ENCODE results near the gene PRPF39.

PRPF39 gene

GRCh38 chr14:45094275-45094674 is 10.4 kb downstream of the PRPF39 start:
- H3K4me3 Mint-ChIP-seq: no peak overlapping the region
- H3K36me3 Mint-ChIP-seq (ENCODE audit: insufficient read depth): peaks cover 58% of the 10 kb centered on the region
- no peaks in the 10 kb centered on the region for H3K9me3 Mint-ChIP-seq
- peaks cover 13 to 40% of the 10 kb centered on the region in 2 donors for H3K4me1 Mint-ChIP-seq (ENCODE audit: low read depth in 2 of 2)
- H3K27me3 Mint-ChIP-seq: no peaks in the 10 kb centered on the region
- ATAC-seq (replicated peaks): no peak
- DNase-seq: no peak
- no peak overlapping the region for H3K27ac Mint-ChIP-seq

DNA sequence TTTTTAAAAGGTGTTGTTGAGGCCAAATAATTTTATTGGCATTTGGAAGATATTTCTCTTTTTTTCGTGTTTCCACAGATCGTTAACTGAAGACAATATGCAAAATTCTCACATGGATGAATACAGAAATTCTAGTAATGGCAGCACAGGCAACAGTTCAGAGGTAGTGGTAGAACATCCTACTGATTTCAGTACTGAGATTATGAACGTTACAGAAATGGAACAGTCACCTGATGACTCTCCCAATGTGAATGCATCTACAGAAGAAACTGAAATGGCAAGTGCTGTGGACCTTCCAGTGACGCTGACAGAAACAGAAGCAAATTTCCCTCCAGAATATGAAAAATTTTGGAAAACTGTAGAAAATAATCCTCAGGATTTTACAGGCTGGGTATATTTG is 11.2 kb downstream of the PRPF39 start:
- Mint-ChIP-seq H3K4me1 (ENCODE audit: low read depth in 2 of 2) (peaks cover 7 to 32% of the 10 kb centered on the region in 2 donors), H3K27me3 (no peaks in the 10 kb centered on the region), H3K27ac (no peak overlapping the region), H3K9me3 (no peaks in the 10 kb centered on the region), H3K4me3 (no peak overlapping the region), H3K36me3 (ENCODE audit: insufficient read depth) (peaks cover 63% of the 10 kb centered on the region)
- DNase-seq: no peak
- no peak for ATAC-seq (replicated peaks)

GRCh38 chr14:45096218-45096617 is 12.3 kb downstream of the PRPF39 start:
- H3K4me3 Mint-ChIP-seq: no peak overlapping the region
- peak overlapping the region in 1 of 2 donors; percentile 68 for H3K27ac Mint-ChIP-seq
- no peak for DNase-seq
- peaks cover 72% of the 10 kb centered on the region for H3K36me3 Mint-ChIP-seq (ENCODE audit: insufficient read depth)
- ATAC-seq (replicated peaks): no peak
- H3K27me3 Mint-ChIP-seq: no peaks in the 10 kb centered on the region
- peaks cover 6 to 26% of the 10 kb centered on the region in 2 donors for H3K4me1 Mint-ChIP-seq (ENCODE audit: low read depth in 2 of 2)
- H3K9me3 Mint-ChIP-seq: no peaks in the 10 kb centered on the region

DNA sequence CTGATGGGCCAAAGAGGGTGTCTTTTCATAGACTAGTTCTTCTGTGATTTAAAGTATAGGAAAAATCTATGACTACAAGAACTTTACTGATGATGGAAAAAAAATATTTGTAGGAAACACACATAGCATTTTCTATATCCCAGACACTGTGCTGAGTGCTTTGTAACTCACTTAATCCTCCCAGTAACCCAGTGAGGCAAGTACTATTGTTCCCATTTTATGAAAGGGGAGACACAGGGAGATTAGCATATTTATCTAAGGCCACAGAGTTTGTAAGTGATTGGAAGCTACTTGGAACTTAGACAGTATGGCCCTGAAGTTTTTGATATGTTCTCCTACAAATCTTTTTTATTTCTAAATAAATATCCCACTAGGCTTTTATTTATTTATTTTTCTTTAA is 19.9 kb downstream of the PRPF39 start:
- H3K4me3 Mint-ChIP-seq: no peak overlapping the region
- H3K4me1 Mint-ChIP-seq (ENCODE audit: low read depth in 2 of 2): peaks cover 0 to 4% of the 10 kb centered on the region in 2 donors
- no peaks in the 10 kb centered on the region for H3K9me3 Mint-ChIP-seq
- ATAC-seq (replicated peaks): no peak
- peaks cover 67% of the 10 kb centered on the region for H3K36me3 Mint-ChIP-seq (ENCODE audit: insufficient read depth)
- no peaks in the 10 kb centered on the region for H3K27me3 Mint-ChIP-seq
- no peak for DNase-seq
- peak overlapping the region in 1 of 2 donors; percentile 56 for H3K27ac Mint-ChIP-seq

DNA sequence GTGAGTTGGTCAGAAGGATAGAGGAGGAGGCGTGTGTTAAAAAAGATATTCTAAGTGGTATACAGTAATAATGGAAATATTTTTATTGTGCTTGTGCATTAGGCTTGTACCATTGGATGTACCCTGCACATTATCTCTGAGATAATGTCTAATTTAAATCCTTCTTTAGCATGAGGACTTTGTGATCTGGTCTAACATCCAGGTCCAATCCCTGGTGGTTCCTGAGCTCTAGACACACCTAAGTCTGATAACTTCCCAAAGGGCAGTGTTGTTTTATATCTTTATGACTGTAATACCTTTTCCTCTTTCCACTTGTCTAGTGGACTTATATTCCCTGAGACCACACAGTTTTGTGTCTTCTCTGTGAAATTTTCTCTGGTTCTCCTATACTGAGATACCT is 20.6 kb downstream of the PRPF39 start:
- Mint-ChIP-seq H3K27ac (peak overlapping the region in 1 of 2 donors; percentile 6), H3K4me3 (no peak overlapping the region), H3K9me3 (no peaks in the 10 kb centered on the region), H3K36me3 (ENCODE audit: insufficient read depth) (peaks cover 62% of the 10 kb centered on the region), H3K27me3 (no peaks in the 10 kb centered on the region), H3K4me1 (ENCODE audit: low read depth in 2 of 2) (peaks cover 0 to 4% of the 10 kb centered on the region in 2 donors)
- no peak for DNase-seq
- no peak for ATAC-seq (replicated peaks)

GRCh38 chr14:45112896-45113781 is 29.2 kb downstream of the PRPF39 start:
- peaks cover 0 to 5% of the 10 kb centered on the region in 2 donors for H3K4me1 Mint-ChIP-seq (ENCODE audit: low read depth in 2 of 2)
- no peaks in the 10 kb centered on the region for H3K9me3 Mint-ChIP-seq
- peak overlapping the region; percentile 9 to 79 for H3K27ac Mint-ChIP-seq
- peaks cover 78% of the 10 kb centered on the region for H3K36me3 Mint-ChIP-seq (ENCODE audit: insufficient read depth)
- no peaks in the 10 kb centered on the region for H3K27me3 Mint-ChIP-seq
- DNase-seq (no peak), ATAC-seq (replicated peaks) (no peak)
- H3K4me3 Mint-ChIP-seq: no peak overlapping the region

DNA sequence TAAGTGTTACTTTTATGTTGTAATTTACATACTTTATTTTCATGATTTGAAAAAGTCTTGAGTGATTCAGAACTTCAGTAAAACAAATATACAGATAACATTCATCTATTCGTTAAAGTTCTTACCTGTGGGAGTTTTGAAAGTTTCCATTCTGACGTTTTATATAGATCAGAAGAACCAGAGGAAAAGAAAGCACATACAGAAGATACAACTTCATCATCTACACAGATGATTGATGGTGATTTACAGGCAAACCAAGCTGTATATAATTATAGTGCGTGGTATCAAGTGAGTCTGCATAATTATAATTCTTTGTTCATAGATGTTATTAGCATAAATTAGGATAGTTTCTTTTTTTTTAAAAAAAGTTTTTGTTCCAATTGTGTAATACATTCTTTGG is 30.4 kb downstream of the PRPF39 start:
- H3K36me3 Mint-ChIP-seq (ENCODE audit: insufficient read depth): peaks cover 83% of the 10 kb centered on the region
- no peaks in the 10 kb centered on the region for H3K27me3 Mint-ChIP-seq
- no peaks in the 10 kb centered on the region for H3K9me3 Mint-ChIP-seq
- DNase-seq (no peak), ATAC-seq (replicated peaks) (no peak)
- H3K4me3 Mint-ChIP-seq: no peak overlapping the region
- peaks cover 0 to 5% of the 10 kb centered on the region in 2 donors for H3K4me1 Mint-ChIP-seq (ENCODE audit: low read depth in 2 of 2)
- H3K27ac Mint-ChIP-seq: peak overlapping the region in 1 of 2 donors; percentile 9

- Mint-ChIP-seq H3K36me3 (ENCODE audit: insufficient read depth) (peaks cover 69% of the 10 kb centered on the region), H3K4me1 (ENCODE audit: low read depth in 2 of 2) (peaks cover 0 to under 1% of the 10 kb centered on the region in 2 donors), H3K4me3 (no peak overlapping the region), H3K27ac (no peak overlapping the region), H3K9me3 (no peaks in the 10 kb centered on the region), H3K27me3 (no peaks in the 10 kb centered on the region)
- DNase-seq (no peak), ATAC-seq (replicated peaks) (no peak)
Observed at GRCh38 chr14:45118594-45118993, 34.7 kb downstream of the PRPF39 start.

GRCh38 chr14:45120096-45120495 is 36.2 kb downstream of the PRPF39 start:
- Mint-ChIP-seq H3K36me3 (ENCODE audit: insufficient read depth) (peaks cover 61% of the 10 kb centered on the region), H3K4me1 (ENCODE audit: low read depth in 2 of 2) (no peaks in the 10 kb centered on the region)

DNA sequence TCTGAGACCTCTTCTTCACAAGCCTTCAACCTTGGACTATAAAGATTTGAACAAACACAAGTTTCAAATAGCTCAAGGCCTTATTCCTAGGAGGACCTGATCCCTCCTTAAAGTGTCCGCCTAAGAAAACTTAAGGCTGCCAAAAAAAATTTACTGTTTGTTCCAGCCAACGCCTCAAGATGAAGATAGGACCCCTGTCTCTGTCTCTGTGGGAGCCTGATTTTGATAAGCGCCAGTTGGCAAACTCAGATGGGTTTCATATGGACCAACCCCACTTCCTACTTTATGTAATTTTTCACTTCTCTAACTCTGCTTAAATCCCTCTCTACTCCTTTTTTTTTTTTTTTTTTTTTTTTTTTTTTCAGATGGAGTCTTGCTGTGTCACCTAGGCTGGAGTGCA is 39.4 kb downstream of the PRPF39 start:
- DNase-seq (no peak), ATAC-seq (replicated peaks) (no peak)
- H3K4me3 Mint-ChIP-seq: no peak overlapping the region
- H3K27ac Mint-ChIP-seq: no peak overlapping the region
- H3K9me3 Mint-ChIP-seq: no peaks in the 10 kb centered on the region
- H3K36me3 Mint-ChIP-seq (ENCODE audit: insufficient read depth): peaks cover 37% of the 10 kb centered on the region
- no peaks in the 10 kb centered on the region for H3K27me3 Mint-ChIP-seq
- H3K4me1 Mint-ChIP-seq (ENCODE audit: low read depth in 2 of 2): peaks cover 0 to 12% of the 10 kb centered on the region in 2 donors

More at GRCh38 chr14:45120096-45120495, 36.2 kb downstream of the PRPF39 start:
- H3K27me3 Mint-ChIP-seq: no peaks in the 10 kb centered on the region
- ATAC-seq (replicated peaks) (no peak), DNase-seq (no peak)
- H3K9me3 Mint-ChIP-seq: no peaks in the 10 kb centered on the region
- peak overlapping the region in 1 of 2 donors; percentile 19 for H3K27ac Mint-ChIP-seq
- H3K4me3 Mint-ChIP-seq: no peak overlapping the region

DNA sequence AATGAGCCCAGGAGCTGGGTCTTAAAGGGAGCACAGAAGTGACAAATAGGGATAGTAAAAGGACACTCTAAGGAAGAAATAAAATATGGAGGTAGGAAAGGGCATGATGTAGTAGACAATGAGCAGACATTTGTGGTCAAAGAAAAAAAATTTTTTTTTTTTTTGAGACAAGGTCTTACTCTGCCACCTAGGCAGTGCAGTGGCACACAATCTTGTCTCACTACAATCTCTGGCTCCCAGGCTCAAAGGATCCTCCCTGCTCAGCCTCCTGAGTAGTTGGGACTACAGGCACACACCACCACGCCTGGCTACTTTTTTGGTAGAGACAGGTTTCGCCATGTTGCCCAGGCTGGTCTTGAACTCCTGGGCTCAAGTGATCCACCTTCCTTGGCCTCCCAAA is 41.8 kb downstream of the PRPF39 start:
- no peak for DNase-seq
- Mint-ChIP-seq H3K36me3 (ENCODE audit: insufficient read depth) (peaks cover 18% of the 10 kb centered on the region), H3K27ac (no peak overlapping the region), H3K4me1 (ENCODE audit: low read depth in 2 of 2) (peaks cover 0 to 13% of the 10 kb centered on the region in 2 donors), H3K9me3 (no peaks in the 10 kb centered on the region), H3K27me3 (no peaks in the 10 kb centered on the region), H3K4me3 (no peak overlapping the region)
- no peak for ATAC-seq (replicated peaks)

DNA sequence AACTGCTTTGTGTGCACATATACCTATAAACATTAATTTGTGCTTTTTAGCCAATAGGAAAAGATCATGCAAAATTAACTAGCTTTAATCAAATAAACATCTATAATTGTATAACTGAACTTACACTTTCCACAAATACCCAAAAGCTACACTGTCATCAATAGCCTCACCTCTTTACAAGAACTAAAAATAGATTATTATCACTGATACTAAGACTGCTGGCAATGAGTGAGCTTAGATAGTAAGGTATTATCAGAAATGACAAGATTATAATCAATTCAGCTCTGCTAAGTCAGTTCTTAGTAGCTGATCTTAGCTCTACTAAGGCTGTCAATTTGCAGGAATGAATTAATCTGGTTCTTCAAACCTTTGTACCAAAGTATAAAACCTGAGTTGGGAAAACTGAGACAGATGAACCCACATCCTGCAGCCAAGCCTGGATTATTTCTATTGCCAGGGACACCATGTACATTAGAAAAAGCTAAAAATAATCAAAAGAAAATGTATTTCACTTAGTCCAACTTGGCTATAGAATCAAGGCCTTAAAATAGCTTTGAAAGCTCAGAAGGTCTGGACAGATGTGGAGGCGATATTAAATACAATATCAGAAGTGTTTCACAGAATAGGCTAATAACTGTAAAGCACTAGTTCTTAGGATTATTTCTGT is 45.2 kb downstream of the PRPF39 start:
- Mint-ChIP-seq H3K36me3 (ENCODE audit: insufficient read depth) (peaks cover 7% of the 10 kb centered on the region), H3K4me1 (ENCODE audit: low read depth in 2 of 2) (peaks cover 3 to 22% of the 10 kb centered on the region in 2 donors), H3K27ac (no peak overlapping the region), H3K4me3 (no peak overlapping the region), H3K9me3 (no peaks in the 10 kb centered on the region), H3K27me3 (no peaks in the 10 kb centered on the region)
- no peak for ATAC-seq (replicated peaks)
- no peak for DNase-seq

GRCh38 chr14:45133683-45134050 is 49.8 kb downstream of the PRPF39 start:
- Mint-ChIP-seq H3K27me3 (no peaks in the 10 kb centered on the region), H3K36me3 (ENCODE audit: insufficient read depth) (peaks cover 18% of the 10 kb centered on the region), H3K9me3 (no peaks in the 10 kb centered on the region), H3K4me3 (peak overlapping the region; percentile 96 to 97), H3K27ac (peak overlapping the region; percentile 97 to 98), H3K4me1 (ENCODE audit: low read depth in 2 of 2) (peaks cover 20 to 32% of the 10 kb centered on the region in 2 donors)
- ATAC-seq (replicated peaks): no peak
- no peak for DNase-seq
